ENCODE measurements around the gene ACOXL. TPM values are rescaled to one million over a fixed set of nuclear protein-coding genes. Genes with fewer than 3 reads are reported as not detected.

ACOXL gene
- total and polyA plus RNA-seq, 5 donors from 2014 or later: 0.17 TPM; not detected in 4

GRCh38 chr2:111121028-111121827 lies 388.9 kb downstream of the ACOXL start:
- Histone ChIP-seq H3K4me1 (ENCODE audit: control insufficient read depth, insufficient read depth, low read length, poor library complexity, severe bottlenecking) (peaks cover 65% of the 10 kb centered on the region), H3K9me3 (ENCODE audit: control insufficient read depth in 2 of 2, low read length in 2 of 2) (no peaks in the 10 kb centered on the region), H3K27me3 (ENCODE audit: control insufficient read depth, insufficient read depth, low read length) (peaks cover 17% of the 10 kb centered on the region), H3K4me3 (ENCODE audit: low read depth, low read length) (peak overlapping the region; percentile 65), H3K27ac (ENCODE audit: insufficient read depth, low read length, poor library complexity, severe bottlenecking) (peak overlapping the region; percentile 47), H3K36me3 (ENCODE audit: control insufficient read depth, insufficient read depth, low read length) (peaks cover 21% of the 10 kb centered on the region)
- Mint-ChIP-seq H3K27ac (peak overlapping the region; percentile 83 to 94 (median 91)), H3K9me3 (peaks cover 0 to 4% (median 0%) of the 10 kb centered on the region in 7 donors), H3K36me3 (peaks cover 22% of the 10 kb centered on the region), H3K27me3 (peaks cover 76% of the 10 kb centered on the region), H3K4me1 (peaks cover 10 to 61% (median 27%) of the 10 kb centered on the region in 4 donors), H3K4me3 (peak overlapping the region; percentile 69 to 95 (median 94))
- peak; percentile 14 to 67 (median 57) for DNase-seq
- peak in 1 of 2 donors; percentile 1 for ATAC-seq (ENCODE audit: low read depth in 2 of 2)

GRCh38 chr2:111121828-111122630 lies 389.7 kb downstream of the ACOXL start:
- peaks cover 61% of the 10 kb centered on the region for H3K4me1 ChIP-seq (ENCODE audit: control insufficient read depth, insufficient read depth, low read length, poor library complexity, severe bottlenecking)
- H3K4me3 ChIP-seq (ENCODE audit: low read depth, low read length): peak overlapping the region; percentile 65
- ATAC-seq (ENCODE audit: low read depth in 2 of 2) (peak; percentile 52 to 62), DNase-seq (peak; percentile 69 to 85 (median 76))
- peak overlapping the region; percentile 23 for H3K27ac ChIP-seq (ENCODE audit: insufficient read depth, low read length, poor library complexity, severe bottlenecking)
- no peaks in the 10 kb centered on the region for H3K9me3 ChIP-seq (ENCODE audit: control insufficient read depth in 2 of 2, low read length in 2 of 2)
- Mint-ChIP-seq H3K27me3 (peaks cover 76% of the 10 kb centered on the region), H3K4me3 (peak overlapping the region; percentile 69 to 95 (median 94)), H3K27ac (peak overlapping the region; percentile 56 to 94 (median 91)), H3K36me3 (peaks cover 29% of the 10 kb centered on the region), H3K9me3 (peaks cover 0 to 4% (median 0%) of the 10 kb centered on the region in 7 donors), H3K4me1 (peaks cover 10 to 60% (median 28%) of the 10 kb centered on the region in 4 donors)
- H3K27me3 ChIP-seq (ENCODE audit: control insufficient read depth, insufficient read depth, low read length): peaks cover 10% of the 10 kb centered on the region
- H3K36me3 ChIP-seq (ENCODE audit: control insufficient read depth, insufficient read depth, low read length): peaks cover 22% of the 10 kb centered on the region

- Histone ChIP-seq H3K27ac (ENCODE audit: insufficient read depth, low read length, poor library complexity, severe bottlenecking) (no peak overlapping the region), H3K36me3 (ENCODE audit: control insufficient read depth, insufficient read depth, low read length) (peaks cover 28% of the 10 kb centered on the region), H3K27me3 (ENCODE audit: control insufficient read depth, insufficient read depth, low read length) (peaks cover 10% of the 10 kb centered on the region), H3K4me3 (ENCODE audit: low read depth, low read length) (peak overlapping the region; percentile 75), H3K9me3 (ENCODE audit: control insufficient read depth in 2 of 2, low read length in 2 of 2) (no peaks in the 10 kb centered on the region), H3K4me1 (ENCODE audit: control insufficient read depth, insufficient read depth, low read length, poor library complexity, severe bottlenecking) (peaks cover 53% of the 10 kb centered on the region)
- peaks cover 75% of the 10 kb centered on the region for H3K27me3 Mint-ChIP-seq
- peaks cover 36% of the 10 kb centered on the region for H3K36me3 Mint-ChIP-seq
- ATAC-seq (ENCODE audit: low read depth in 2 of 2): no peak
- peak overlapping the region in 2 of 3 donors; percentile 74 to 76 for H3K27ac Mint-ChIP-seq
- H3K4me3 Mint-ChIP-seq: peak overlapping the region; percentile 88 to 97 (median 94)
- peaks cover 10 to 59% (median 28%) of the 10 kb centered on the region in 4 donors for H3K4me1 Mint-ChIP-seq
- H3K9me3 Mint-ChIP-seq: peaks cover 0 to 4% (median 0%) of the 10 kb centered on the region in 7 donors
- peak in 1 of 3 donors; percentile 30 for DNase-seq
Observed at GRCh38 chr2:111122631-111123421, 390.5 kb downstream of the ACOXL start.

GRCh38 chr2:111123751-111124150 lies 391.4 kb downstream of the ACOXL start:
- Histone ChIP-seq H3K4me1 (ENCODE audit: control insufficient read depth, insufficient read depth, low read length, poor library complexity, severe bottlenecking) (peaks cover 44% of the 10 kb centered on the region), H3K27me3 (ENCODE audit: control insufficient read depth, insufficient read depth, low read length) (peaks cover 5% of the 10 kb centered on the region), H3K36me3 (ENCODE audit: control insufficient read depth, insufficient read depth, low read length) (peaks cover 32% of the 10 kb centered on the region), H3K4me3 (ENCODE audit: low read depth, low read length) (peak overlapping the region; percentile 75), H3K27ac (ENCODE audit: insufficient read depth, low read length, poor library complexity, severe bottlenecking) (no peak overlapping the region), H3K9me3 (ENCODE audit: control insufficient read depth in 2 of 2, low read length in 2 of 2) (no peaks in the 10 kb centered on the region)
- DNase-seq (no peak), ATAC-seq (ENCODE audit: low read depth in 2 of 2) (no peak)
- Mint-ChIP-seq H3K27ac (peak overlapping the region in 2 of 3 donors; percentile 38 to 40), H3K4me1 (peaks cover 6 to 53% (median 25%) of the 10 kb centered on the region in 4 donors), H3K36me3 (peaks cover 45% of the 10 kb centered on the region), H3K4me3 (peak overlapping the region; percentile 82 to 97 (median 86)), H3K27me3 (peaks cover 66% of the 10 kb centered on the region), H3K9me3 (peaks cover 0 to 4% (median 0%) of the 10 kb centered on the region in 7 donors)

GRCh38 chr2:111126581-111126980 lies 394.2 kb downstream of the ACOXL start:
- ATAC-seq (ENCODE audit: low read depth in 2 of 2): no peak
- H3K4me3 ChIP-seq (ENCODE audit: low read depth, low read length): no peak overlapping the region
- H3K27me3 Mint-ChIP-seq: peaks cover 49% of the 10 kb centered on the region
- peaks cover 8 to 52% (median 25%) of the 10 kb centered on the region in 4 donors for H3K4me1 Mint-ChIP-seq
- H3K27me3 ChIP-seq (ENCODE audit: control insufficient read depth, insufficient read depth, low read length): peaks cover 5% of the 10 kb centered on the region
- H3K36me3 ChIP-seq (ENCODE audit: control insufficient read depth, insufficient read depth, low read length): peaks cover 37% of the 10 kb centered on the region
- H3K4me1 ChIP-seq (ENCODE audit: control insufficient read depth, insufficient read depth, low read length, poor library complexity, severe bottlenecking): peaks cover 20% of the 10 kb centered on the region
- H3K36me3 Mint-ChIP-seq: peaks cover 65% of the 10 kb centered on the region
- H3K9me3 ChIP-seq (ENCODE audit: control insufficient read depth in 2 of 2, low read length in 2 of 2): no peaks in the 10 kb centered on the region
- H3K27ac ChIP-seq (ENCODE audit: insufficient read depth, low read length, poor library complexity, severe bottlenecking): no peak overlapping the region
- H3K9me3 Mint-ChIP-seq: peaks cover 0 to under 1% (median 0%) of the 10 kb centered on the region in 7 donors
- no peak for DNase-seq
- peak overlapping the region in 2 of 4 donors; percentile 29 to 88 for H3K4me3 Mint-ChIP-seq
- no peak overlapping the region for H3K27ac Mint-ChIP-seq

GRCh38 chr2:111127351-111127750 lies 395.0 kb downstream of the ACOXL start:
- Histone ChIP-seq H3K27me3 (ENCODE audit: control insufficient read depth, insufficient read depth, low read length) (peaks cover 5% of the 10 kb centered on the region), H3K36me3 (ENCODE audit: control insufficient read depth, insufficient read depth, low read length) (peaks cover 38% of the 10 kb centered on the region), H3K27ac (ENCODE audit: insufficient read depth, low read length, poor library complexity, severe bottlenecking) (no peak overlapping the region), H3K9me3 (ENCODE audit: control insufficient read depth in 2 of 2, low read length in 2 of 2) (no peaks in the 10 kb centered on the region), H3K4me1 (ENCODE audit: control insufficient read depth, insufficient read depth, low read length, poor library complexity, severe bottlenecking) (peaks cover 13% of the 10 kb centered on the region), H3K4me3 (ENCODE audit: low read depth, low read length) (no peak overlapping the region)
- Mint-ChIP-seq H3K27me3 (peaks cover 43% of the 10 kb centered on the region), H3K4me3 (no peak overlapping the region), H3K27ac (no peak overlapping the region), H3K9me3 (no peaks in the 10 kb centered on the region), H3K36me3 (peaks cover 71% of the 10 kb centered on the region), H3K4me1 (peaks cover 10 to 56% (median 29%) of the 10 kb centered on the region in 4 donors)
- DNase-seq: no peak
- no peak for ATAC-seq (ENCODE audit: low read depth in 2 of 2)

- no peaks in the 10 kb centered on the region for H3K9me3 Mint-ChIP-seq
- no peak overlapping the region for H3K27ac ChIP-seq (ENCODE audit: insufficient read depth, low read length, poor library complexity, severe bottlenecking)
- DNase-seq (no peak), ATAC-seq (ENCODE audit: low read depth in 2 of 2) (no peak)
- H3K4me1 ChIP-seq (ENCODE audit: control insufficient read depth, insufficient read depth, low read length, poor library complexity, severe bottlenecking): peaks cover 9% of the 10 kb centered on the region
- H3K36me3 Mint-ChIP-seq: peaks cover 71% of the 10 kb centered on the region
- H3K27ac Mint-ChIP-seq: no peak overlapping the region
- H3K36me3 ChIP-seq (ENCODE audit: control insufficient read depth, insufficient read depth, low read length): peaks cover 38% of the 10 kb centered on the region
- peak overlapping the region in 2 of 4 donors; percentile 42 to 68 for H3K4me3 Mint-ChIP-seq
- H3K4me3 ChIP-seq (ENCODE audit: low read depth, low read length): no peak overlapping the region
- H3K4me1 Mint-ChIP-seq: peaks cover 10 to 55% (median 29%) of the 10 kb centered on the region in 4 donors
- peaks cover 39% of the 10 kb centered on the region for H3K27me3 Mint-ChIP-seq
- no peaks in the 10 kb centered on the region for H3K9me3 ChIP-seq (ENCODE audit: control insufficient read depth in 2 of 2, low read length in 2 of 2)
- H3K27me3 ChIP-seq (ENCODE audit: control insufficient read depth, insufficient read depth, low read length): peaks cover 5% of the 10 kb centered on the region
Observed at GRCh38 chr2:111128096-111128495, 395.7 kb downstream of the ACOXL start.
